ENCODE data around the gene BRCA1.

GRCh38 chr17:43025290-43025657 lies 99.9 kb downstream of the BRCA1 start:
- TF ChIP-seq, protein P1, sequence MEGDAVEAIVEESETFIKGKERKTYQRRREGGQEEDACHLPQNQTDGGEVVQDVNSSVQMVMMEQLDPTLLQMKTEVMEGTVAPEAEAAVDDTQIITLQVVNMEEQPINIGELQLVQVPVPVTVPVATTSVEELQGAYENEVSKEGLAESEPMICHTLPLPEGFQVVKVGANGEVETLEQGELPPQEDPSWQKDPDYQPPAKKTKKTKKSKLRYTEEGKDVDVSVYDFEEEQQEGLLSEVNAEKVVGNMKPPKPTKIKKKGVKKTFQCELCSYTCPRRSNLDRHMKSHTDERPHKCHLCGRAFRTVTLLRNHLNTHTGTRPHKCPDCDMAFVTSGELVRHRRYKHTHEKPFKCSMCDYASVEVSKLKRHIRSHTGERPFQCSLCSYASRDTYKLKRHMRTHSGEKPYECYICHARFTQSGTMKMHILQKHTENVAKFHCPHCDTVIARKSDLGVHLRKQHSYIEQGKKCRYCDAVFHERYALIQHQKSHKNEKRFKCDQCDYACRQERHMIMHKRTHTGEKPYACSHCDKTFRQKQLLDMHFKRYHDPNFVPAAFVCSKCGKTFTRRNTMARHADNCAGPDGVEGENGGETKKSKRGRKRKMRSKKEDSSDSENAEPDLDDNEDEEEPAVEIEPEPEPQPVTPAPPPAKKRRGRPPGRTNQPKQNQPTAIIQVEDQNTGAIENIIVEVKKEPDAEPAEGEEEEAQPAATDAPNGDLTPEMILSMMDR (IDR thresholded peaks at IDR 0.05): no peak
- TF ChIP-seq POLR2A (IDR thresholded peaks at IDR 0.05): no peak

All from thyroid gland (tissue), 4 donors.